ENCODE results near the gene FAM124B.

DNA sequence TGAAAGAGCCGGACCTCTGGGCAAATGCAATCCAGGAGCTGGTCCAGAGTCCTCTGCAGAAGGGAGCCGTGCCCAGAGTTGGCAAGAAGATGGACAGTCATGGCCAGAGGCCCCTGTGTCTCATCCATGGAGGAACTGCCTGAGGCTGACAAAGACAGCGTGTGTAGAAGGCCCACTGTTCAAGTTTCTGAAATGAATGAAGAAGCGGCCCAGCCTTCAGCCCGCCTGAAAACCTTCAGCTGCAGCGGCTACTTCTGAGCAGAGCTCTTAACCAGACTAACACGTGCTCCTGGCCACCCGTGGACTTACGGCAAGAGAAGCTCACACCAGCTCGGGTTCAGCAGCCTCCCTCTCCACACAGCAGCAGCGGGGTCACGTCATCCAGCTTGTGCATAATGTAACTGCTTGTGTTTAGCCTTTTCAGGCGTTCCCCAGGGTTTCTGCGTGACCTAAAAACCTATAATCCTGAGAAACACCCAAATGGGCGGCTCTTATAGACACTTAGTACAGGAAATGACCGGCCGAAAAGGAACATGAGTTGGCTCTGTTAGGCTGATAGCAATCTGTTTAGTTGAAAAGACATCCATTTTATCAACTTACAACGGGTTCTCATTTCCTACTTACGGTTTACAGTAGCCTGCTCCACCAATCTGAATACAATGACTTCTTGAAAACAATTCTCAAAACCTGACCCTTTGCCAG is at the start of gene FAM124B:
- TF ChIP-seq, protein P1, sequence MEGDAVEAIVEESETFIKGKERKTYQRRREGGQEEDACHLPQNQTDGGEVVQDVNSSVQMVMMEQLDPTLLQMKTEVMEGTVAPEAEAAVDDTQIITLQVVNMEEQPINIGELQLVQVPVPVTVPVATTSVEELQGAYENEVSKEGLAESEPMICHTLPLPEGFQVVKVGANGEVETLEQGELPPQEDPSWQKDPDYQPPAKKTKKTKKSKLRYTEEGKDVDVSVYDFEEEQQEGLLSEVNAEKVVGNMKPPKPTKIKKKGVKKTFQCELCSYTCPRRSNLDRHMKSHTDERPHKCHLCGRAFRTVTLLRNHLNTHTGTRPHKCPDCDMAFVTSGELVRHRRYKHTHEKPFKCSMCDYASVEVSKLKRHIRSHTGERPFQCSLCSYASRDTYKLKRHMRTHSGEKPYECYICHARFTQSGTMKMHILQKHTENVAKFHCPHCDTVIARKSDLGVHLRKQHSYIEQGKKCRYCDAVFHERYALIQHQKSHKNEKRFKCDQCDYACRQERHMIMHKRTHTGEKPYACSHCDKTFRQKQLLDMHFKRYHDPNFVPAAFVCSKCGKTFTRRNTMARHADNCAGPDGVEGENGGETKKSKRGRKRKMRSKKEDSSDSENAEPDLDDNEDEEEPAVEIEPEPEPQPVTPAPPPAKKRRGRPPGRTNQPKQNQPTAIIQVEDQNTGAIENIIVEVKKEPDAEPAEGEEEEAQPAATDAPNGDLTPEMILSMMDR (IDR thresholded peaks at IDR 0.05; ENCODE audit: low read length): no peak
- no peak for TF ChIP-seq EZH2 (IDR thresholded peaks at IDR 0.05; ENCODE audit: borderline replicate concordance, low read length)

Data from OCI-LY1 (cell line).